ENCODE data around the gene OGFOD3.

- TF ChIP-seq POLR2AphosphoS5 (IDR thresholded peaks at IDR 0.05) (no peak), POLR2A (IDR thresholded peaks at IDR 0.05) (no peak), EP300 (IDR thresholded peaks at IDR 0.05) (no peak)
- TF ChIP-seq, protein P1, sequence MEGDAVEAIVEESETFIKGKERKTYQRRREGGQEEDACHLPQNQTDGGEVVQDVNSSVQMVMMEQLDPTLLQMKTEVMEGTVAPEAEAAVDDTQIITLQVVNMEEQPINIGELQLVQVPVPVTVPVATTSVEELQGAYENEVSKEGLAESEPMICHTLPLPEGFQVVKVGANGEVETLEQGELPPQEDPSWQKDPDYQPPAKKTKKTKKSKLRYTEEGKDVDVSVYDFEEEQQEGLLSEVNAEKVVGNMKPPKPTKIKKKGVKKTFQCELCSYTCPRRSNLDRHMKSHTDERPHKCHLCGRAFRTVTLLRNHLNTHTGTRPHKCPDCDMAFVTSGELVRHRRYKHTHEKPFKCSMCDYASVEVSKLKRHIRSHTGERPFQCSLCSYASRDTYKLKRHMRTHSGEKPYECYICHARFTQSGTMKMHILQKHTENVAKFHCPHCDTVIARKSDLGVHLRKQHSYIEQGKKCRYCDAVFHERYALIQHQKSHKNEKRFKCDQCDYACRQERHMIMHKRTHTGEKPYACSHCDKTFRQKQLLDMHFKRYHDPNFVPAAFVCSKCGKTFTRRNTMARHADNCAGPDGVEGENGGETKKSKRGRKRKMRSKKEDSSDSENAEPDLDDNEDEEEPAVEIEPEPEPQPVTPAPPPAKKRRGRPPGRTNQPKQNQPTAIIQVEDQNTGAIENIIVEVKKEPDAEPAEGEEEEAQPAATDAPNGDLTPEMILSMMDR (IDR thresholded peaks at IDR 0.05), result no peak
These were observed 16.7 kb upstream of the OGFOD3 start for GRCh38 chr17:82435103-82435502.

Measured in suprapubic skin (tissue), 4 donors.